ENCODE data around the gene CTU1.

Gene CTU1

GRCh38 chr19:51065221-51065960 lies 42.8 kb downstream of the CTU1 start:
- peaks cover 0 to 32% of the 10 kb centered on the region in 2 donors for H3K27me3 ChIP-seq
- DNase-seq, result no peak
- H3K36me3 ChIP-seq, result no peaks in the 10 kb centered on the region
- intact Hi-C loops (cut with DNase I; ENCODE audit: low total_unique reads), result no loop called here
- H3K27ac ChIP-seq, result no peak overlapping the region
- no peak overlapping the region for H3K4me3 ChIP-seq
- no peak for TF ChIP-seq CTCF (IDR thresholded peaks at IDR 0.05)
- H3K9me3 ChIP-seq, result no peaks in the 10 kb centered on the region
- H3K4me1 ChIP-seq, result no peaks in the 10 kb centered on the region

- no peak for DNase-seq
- Histone ChIP-seq H3K27ac (no peak within 1 kb of the TSS), H3K36me3 (no peaks in the 10 kb centered on the region), H3K4me1 (no peaks in the 10 kb centered on the region), H3K9me3 (no peaks in the 10 kb centered on the region), H3K4me3 (no peak within 1 kb of the TSS), H3K27me3 (peaks cover 0 to 32% of the 10 kb centered on the region in 2 donors)
- TF ChIP-seq CTCF (IDR thresholded peaks at IDR 0.05), result no peak
- intact Hi-C loops (cut with DNase I; ENCODE audit: low total_unique reads), result no loop called here
Observed at GRCh38 chr19:51064534-51065220, 43.5 kb downstream of the CTU1 start, which contains the start of gene KLK13. Gene KLK13 (minus strand): TSS chr19:51065092. CDS start chr19:51065067, 25 bp downstream.

GRCh38 chr19:51063664-51064063 lies 44.5 kb downstream of the CTU1 start:
- intact Hi-C loops (cut with DNase I; ENCODE audit: low total_unique reads), result no loop called here

GRCh38 chr19:51060973-51061372 lies 47.2 kb downstream of the CTU1 start:
- intact Hi-C loops (cut with DNase I; ENCODE audit: low total_unique reads), result no loop called here
- Histone ChIP-seq H3K27ac (no peak overlapping the region), H3K4me1 (no peaks in the 10 kb centered on the region), H3K36me3 (no peaks in the 10 kb centered on the region), H3K4me3 (no peak overlapping the region), H3K27me3 (peaks cover 0 to 26% of the 10 kb centered on the region in 2 donors), H3K9me3 (no peaks in the 10 kb centered on the region)
- TF ChIP-seq CTCF (IDR thresholded peaks at IDR 0.05), result no peak
- DNase-seq, result no peak

More at GRCh38 chr19:51063664-51064063, 44.5 kb downstream of the CTU1 start:
- H3K36me3 ChIP-seq, result no peaks in the 10 kb centered on the region
- peaks cover 0 to 32% of the 10 kb centered on the region in 2 donors for H3K27me3 ChIP-seq
- H3K4me3 ChIP-seq, result no peak overlapping the region
- DNase-seq, result no peak
- no peaks in the 10 kb centered on the region for H3K4me1 ChIP-seq
- no peaks in the 10 kb centered on the region for H3K9me3 ChIP-seq
- no peak overlapping the region for H3K27ac ChIP-seq
- TF ChIP-seq CTCF (IDR thresholded peaks at IDR 0.05), result no peak

- Histone ChIP-seq H3K4me1 (no peaks in the 10 kb centered on the region), H3K4me3 (no peak overlapping the region), H3K27me3 (peaks cover 0 to 20% of the 10 kb centered on the region in 2 donors), H3K9me3 (no peaks in the 10 kb centered on the region), H3K36me3 (no peaks in the 10 kb centered on the region), H3K27ac (no peak overlapping the region)
- DNase-seq, result no peak
- intact Hi-C loops (cut with DNase I; ENCODE audit: low total_unique reads), result no loop called here
- no peak for TF ChIP-seq CTCF (IDR thresholded peaks at IDR 0.05)
Observed at GRCh38 chr19:51060336-51060735, 47.9 kb downstream of the CTU1 start.

All from tibial artery (tissue), 4 donors.